Colonic mucosa (tissue), 4 donors: ENCODE data around the gene KDM5B. TPM values are rescaled to one million over a fixed set of nuclear protein-coding genes. Genes with fewer than 3 reads are reported as not detected.

Experiments
- DNase-seq: peaks from one replicate; pipeline ENCODE4 v3.0.0-alpha.2; 2020
- H3K27ac ChIP-seq: fragments of 200-600 bp; one replicate; pipeline ENCODE4 v1.8.0; 2021
- H3K27me3 ChIP-seq: fragments of 200-600 bp; one replicate; pipeline ENCODE4 v1.8.0; 2021
- H3K36me3 ChIP-seq: fragments of 200-600 bp; one replicate; pipeline ENCODE4 v1.8.0; 2021
- H3K4me1 ChIP-seq: fragments of 200-600 bp; one replicate; pipeline ENCODE4 v1.8.0; 2021; ENCODE audit warnings: mild to moderate bottlenecking
- H3K4me3 ChIP-seq: fragments of 200-600 bp; one replicate; pipeline ENCODE4 v1.8.0; 2021
- H3K9ac ChIP-seq, 2 donors: one replicate each; pipeline ENCODE4 v1.7.0; 2013; ENCODE audit warnings: control low read depth in 2 of 2, low read depth in 2 of 2, low read length in 2 of 2
- H3K9me3 ChIP-seq: fragments of 200-600 bp; one replicate; pipeline ENCODE4 v1.8.0; 2021
- intact Hi-C: fragments of 100-400 bp; cut with DNase I; formaldehyde crosslinking; loops from one replicate; pipeline ENCODE4 v1.14.1; 2022
- total RNA-seq, 2 donors: library from RNA; stranded (reverse); fragmentation: NEBNext Ultra II Directional in 1 of 2; extraction: Animal tissue kit (Norgen Biotek cat#: 25700) in 1 of 2; gene quantifications; one replicate each; pipeline ENCODE4 v1.2.1, GENCODE V29; 2021
- TF ChIP-seq, protein P1 (sequence below): fragments of 200-600 bp; IDR thresholded peaks from one replicate; pipeline ENCODE4 v1.8.0; 2022; ENCODE audit warnings: antibody characterized with exemption, mild to moderate bottlenecking
- donor health status: healthy.
- donor health status: DM: no; HTN: no; CAD: no.
- donor health status: DM: no; HTN: no; CAD: no.

KDM5B gene
- total RNA-seq, 2 donors from 2014 or later: 70.1 to 93.4 TPM

DNA sequence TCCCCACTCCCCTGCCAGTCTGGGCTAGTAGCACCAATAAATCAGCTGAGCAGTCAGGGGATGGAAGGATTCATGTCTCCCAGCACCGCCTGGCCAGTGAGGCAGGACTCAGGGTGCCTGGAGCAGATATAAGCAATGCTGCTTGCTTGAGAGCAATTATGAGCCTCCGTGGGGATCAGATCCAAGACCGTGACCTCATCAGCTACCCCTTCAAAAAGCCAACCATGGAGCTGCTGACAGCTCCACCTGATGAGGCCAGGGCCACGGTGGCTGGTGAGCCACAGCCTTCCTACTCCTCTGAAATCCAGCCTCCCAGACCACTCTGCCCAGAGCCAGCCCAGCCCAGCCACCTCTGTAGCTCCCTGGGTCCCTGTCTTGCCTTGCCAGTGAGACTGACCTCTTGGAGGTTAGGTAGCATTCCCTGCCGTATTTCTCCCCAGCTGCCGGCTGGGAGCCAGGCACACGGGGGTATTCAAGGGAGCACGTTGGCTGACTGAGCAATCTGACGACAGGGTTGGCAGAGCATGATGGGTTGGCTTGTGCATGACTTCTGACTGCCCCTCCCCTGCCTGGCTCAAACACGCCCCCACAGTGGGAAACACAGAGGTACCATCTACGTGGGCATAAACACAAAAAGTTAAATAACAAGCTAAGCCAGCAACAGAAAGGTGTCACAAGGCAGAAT is 126.3 kb downstream of the KDM5B start:
- intact Hi-C loops: no loop called here
- H3K27me3 ChIP-seq: no peaks in the 10 kb centered on the region
- no peaks in the 10 kb centered on the region for H3K36me3 ChIP-seq
- H3K4me3 ChIP-seq: no peak overlapping the region
- H3K9me3 ChIP-seq: no peaks in the 10 kb centered on the region
- no peak overlapping the region for H3K27ac ChIP-seq
- H3K9ac ChIP-seq: no peak overlapping the region
- TF ChIP-seq, protein P1, sequence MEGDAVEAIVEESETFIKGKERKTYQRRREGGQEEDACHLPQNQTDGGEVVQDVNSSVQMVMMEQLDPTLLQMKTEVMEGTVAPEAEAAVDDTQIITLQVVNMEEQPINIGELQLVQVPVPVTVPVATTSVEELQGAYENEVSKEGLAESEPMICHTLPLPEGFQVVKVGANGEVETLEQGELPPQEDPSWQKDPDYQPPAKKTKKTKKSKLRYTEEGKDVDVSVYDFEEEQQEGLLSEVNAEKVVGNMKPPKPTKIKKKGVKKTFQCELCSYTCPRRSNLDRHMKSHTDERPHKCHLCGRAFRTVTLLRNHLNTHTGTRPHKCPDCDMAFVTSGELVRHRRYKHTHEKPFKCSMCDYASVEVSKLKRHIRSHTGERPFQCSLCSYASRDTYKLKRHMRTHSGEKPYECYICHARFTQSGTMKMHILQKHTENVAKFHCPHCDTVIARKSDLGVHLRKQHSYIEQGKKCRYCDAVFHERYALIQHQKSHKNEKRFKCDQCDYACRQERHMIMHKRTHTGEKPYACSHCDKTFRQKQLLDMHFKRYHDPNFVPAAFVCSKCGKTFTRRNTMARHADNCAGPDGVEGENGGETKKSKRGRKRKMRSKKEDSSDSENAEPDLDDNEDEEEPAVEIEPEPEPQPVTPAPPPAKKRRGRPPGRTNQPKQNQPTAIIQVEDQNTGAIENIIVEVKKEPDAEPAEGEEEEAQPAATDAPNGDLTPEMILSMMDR: no peak
- H3K4me1 ChIP-seq: no peaks in the 10 kb centered on the region
- DNase-seq: no peak

DNA sequence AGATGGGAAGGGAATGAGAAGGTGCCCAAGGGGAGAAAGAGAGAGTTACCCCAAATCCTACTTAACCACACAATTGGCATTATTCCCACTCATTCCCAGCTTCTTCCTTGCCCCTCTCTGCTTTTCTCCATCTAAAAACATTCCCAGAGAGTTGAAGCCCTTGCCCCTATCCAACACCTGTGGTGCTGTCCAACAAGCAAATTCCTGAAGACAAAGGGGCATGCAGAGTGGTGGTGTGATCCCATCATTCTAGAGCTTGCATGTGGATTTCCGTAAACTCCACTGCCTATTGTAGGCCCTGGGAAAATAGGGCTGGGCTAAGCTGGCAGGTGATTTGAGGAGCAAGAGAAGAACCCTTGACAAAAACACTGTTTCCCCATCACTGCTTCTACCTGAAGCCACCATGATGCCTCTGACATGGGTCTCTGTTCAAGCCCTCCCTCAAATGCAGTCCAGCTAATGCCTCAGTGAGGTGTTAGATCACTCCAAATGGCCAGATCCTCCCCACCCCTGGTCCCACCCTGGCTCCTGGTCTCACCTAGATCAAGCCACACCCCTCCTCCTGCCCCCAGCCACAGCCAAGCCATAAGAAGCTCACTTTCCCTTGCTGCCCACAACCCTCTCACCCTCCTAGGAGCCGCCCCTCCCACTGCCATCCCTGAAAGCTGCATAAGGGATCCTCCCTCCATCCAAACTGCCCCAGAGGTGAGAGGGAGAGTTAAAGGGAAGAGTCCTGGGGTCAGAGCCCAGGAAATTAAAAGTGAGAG is 127.5 kb downstream of the KDM5B start:
- H3K4me3 ChIP-seq: no peak overlapping the region
- H3K9ac ChIP-seq: no peak overlapping the region
- TF ChIP-seq, protein P1: no peak
- H3K27me3 ChIP-seq: no peaks in the 10 kb centered on the region
- no peak overlapping the region for H3K27ac ChIP-seq
- H3K36me3 ChIP-seq: no peaks in the 10 kb centered on the region
- no peaks in the 10 kb centered on the region for H3K4me1 ChIP-seq
- no peaks in the 10 kb centered on the region for H3K9me3 ChIP-seq
- intact Hi-C loops: no loop called here
- DNase-seq: no peak

DNA sequence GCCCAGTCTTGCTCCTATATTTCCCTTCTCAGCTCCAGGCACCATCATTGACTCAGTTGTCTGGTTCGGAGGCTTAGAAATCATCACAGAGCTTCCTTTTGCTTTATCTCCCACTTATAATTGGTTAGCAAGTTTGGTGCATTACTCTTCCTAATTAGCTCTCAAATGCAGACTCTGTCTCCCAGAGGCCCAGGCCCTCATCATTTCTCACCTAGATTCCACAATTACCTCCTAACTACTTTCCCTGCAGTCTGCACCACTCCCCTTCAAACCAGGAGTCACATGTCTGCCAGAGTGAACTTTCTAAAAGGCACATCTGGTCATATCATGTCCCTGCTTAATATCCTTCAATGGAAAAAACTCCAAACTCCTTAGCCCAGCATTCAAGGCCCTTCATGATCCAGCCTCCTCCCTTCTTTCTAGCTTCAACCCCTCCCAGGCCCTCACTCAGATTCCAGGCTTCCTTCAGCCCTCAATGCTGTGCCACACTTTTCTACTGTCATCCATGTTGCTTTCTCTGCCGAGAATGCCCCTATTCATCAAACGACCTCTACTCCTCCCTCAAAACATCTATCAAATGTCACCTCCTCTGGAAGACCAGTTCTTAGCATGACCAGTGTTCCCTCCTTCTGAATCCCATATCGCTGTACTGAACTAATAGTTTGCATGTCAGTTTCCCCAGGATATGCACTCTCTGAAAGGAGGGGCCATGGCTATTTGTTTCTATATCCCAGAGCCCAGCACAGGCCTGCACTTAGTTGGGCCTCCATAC is 128.6 kb downstream of the KDM5B start:
- intact Hi-C loops: no loop called here

DNA sequence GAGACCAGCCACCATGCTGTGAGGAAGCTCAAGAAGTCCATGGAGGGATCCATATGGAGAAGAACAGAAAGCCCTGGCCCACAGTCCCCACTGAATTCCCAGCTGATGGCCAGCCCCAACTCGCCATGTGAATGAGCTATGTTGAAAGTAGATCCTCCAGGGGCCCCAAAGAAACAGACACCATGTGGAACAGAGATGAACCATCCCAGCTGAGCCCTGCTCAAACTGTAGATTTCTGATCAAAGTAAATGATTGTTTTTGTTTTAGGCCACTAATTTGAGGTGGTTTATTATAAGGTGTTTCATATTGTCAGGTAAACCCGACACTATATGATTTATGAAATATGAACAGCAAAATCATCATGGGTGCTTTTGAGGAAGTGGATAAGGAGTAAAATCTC is 130.8 kb downstream of the KDM5B start:
- DNase-seq: no peak
- no peaks in the 10 kb centered on the region for H3K36me3 ChIP-seq
- H3K4me1 ChIP-seq: no peaks in the 10 kb centered on the region
- no peak overlapping the region for H3K4me3 ChIP-seq
- no peaks in the 10 kb centered on the region for H3K27me3 ChIP-seq
- H3K9me3 ChIP-seq: no peaks in the 10 kb centered on the region
- H3K27ac ChIP-seq: no peak overlapping the region
- H3K9ac ChIP-seq: no peak overlapping the region
- intact Hi-C loops: no loop called here
- TF ChIP-seq, protein P1: no peak

More for the DNA sequence above, 128.6 kb downstream of the KDM5B start:
- no peak for DNase-seq
- Histone ChIP-seq H3K4me3 (no peak overlapping the region), H3K27ac (no peak overlapping the region), H3K27me3 (no peaks in the 10 kb centered on the region), H3K9ac (no peak overlapping the region), H3K9me3 (no peaks in the 10 kb centered on the region), H3K4me1 (no peaks in the 10 kb centered on the region), H3K36me3 (no peaks in the 10 kb centered on the region)
- TF ChIP-seq, protein P1: no peak

Other genes with a start within 250 kb of the KDM5B start
- gene SYT2, start 98.0 kb downstream of the KDM5B start, total RNA-seq: under 1 TPM; 0.15 to 0.19 TPM
- gene PCAT6, start 2.5 kb upstream of the KDM5B start, total RNA-seq: 1 to 10 TPM in 1 of 2 donors, under 1 TPM in 1; 0.74 to 2.1 TPM
- 10 to 100 TPM; 11.9 to 12.0 TPM for gene RABIF, start 80.7 kb upstream of the KDM5B start, total RNA-seq
- 10 to 100 TPM; 28.7 to 29.6 TPM for gene KLHL12, start 118.8 kb upstream of the KDM5B start, total RNA-seq
- gene ADIPOR1, start 149.9 kb upstream of the KDM5B start, total RNA-seq: 10 to 100 TPM; 82.1 to 82.7 TPM
- 10 to 100 TPM; 22.2 to 23.4 TPM for gene CYB5R1, start 158.8 kb upstream of the KDM5B start, total RNA-seq
- 100 to 1,000 TPM; 117 to 134 TPM for gene TMEM183A, start 199.0 kb upstream of the KDM5B start, total RNA-seq
- 1 to 10 TPM; 1.6 to 7.3 TPM for gene PPFIA4, start 218.1 kb upstream of the KDM5B start, total RNA-seq